Transverse colon (tissue), 4 donors: ENCODE results near the gene AP2A1. TPM values are rescaled to one million over a fixed set of nuclear protein-coding genes. Genes with fewer than 3 reads are reported as not detected.
"Not testable (repeated sequence)": the region's sequence is repeated elsewhere in the genome, so short reads cannot be mapped to it uniquely, and the experiment has no call there.

Source experiments
- DNase-seq: peaks from one replicate; pipeline ENCODE4 v3.0.0-alpha.2; 2019
- H3K27ac ChIP-seq, 4 donors: fragments of 200-600 bp; sonication (generic); 2 replicates each; pipeline ENCODE4 v1.5.1; 2016 to 2018; ENCODE audit warnings: inconsistent platforms in 4 of 4
- H3K27me3 ChIP-seq: fragments of 200-600 bp; sonication (generic); 2 replicates; pipeline ENCODE4 v1.5.1; 2017; ENCODE audit warnings: inconsistent platforms
- H3K36me3 ChIP-seq, 4 donors: fragments of 200-600 bp; sonication (generic); 2 replicates each; pipeline ENCODE4 v1.5.1; 2017 to 2019; ENCODE audit warnings: inconsistent platforms in 4 of 4
- H3K4me1 ChIP-seq, 4 donors: fragments of 200-600 bp; sonication (generic); 2 replicates each; pipeline ENCODE4 v1.5.1; 2017 to 2020; ENCODE audit warnings: inconsistent platforms in 4 of 4
- H3K4me3 ChIP-seq, 4 donors: fragments of 200-600 bp; sonication (generic); 1 replicate in 1 of 4; 2 replicates in 3 of 4; pipeline versions ENCODE4 v1.5.1 to v1.6.1; 2017 to 2019; ENCODE audit warnings: inconsistent platforms in 4 of 4
- H3K9me3 ChIP-seq, 2 donors: fragments of 200-600 bp; sonication (generic); 2 replicates each; pipeline ENCODE4 v1.5.1; 2017 to 2019; ENCODE audit warnings: inconsistent platforms in 2 of 2
- CTCF ChIP-seq, 5 experiments: fragments of 200-600 bp in 3 of 5; fragments of 450-650 bp in 2 of 5; sonication (generic) in 3 of 5; IDR thresholded peaks; 1 replicate in 2 of 5; 2 replicates in 3 of 5; pipeline ENCODE4 v1.5.1; 2016 to 2017; ENCODE audit warnings: antibody characterized with exemption in 5 of 5, inconsistent platforms in 3 of 5, mild to moderate bottlenecking in 2 of 5, moderate library complexity in 1 of 5
- EP300 ChIP-seq: sonication (generic); formaldehyde crosslinking; IDR thresholded peaks from one replicate; pipeline ENCODE4 v1.6.1; 2017; ENCODE audit warnings: antibody characterized with exemption, low read depth
- POLR2A ChIP-seq: fragments of 450-650 bp; IDR thresholded peaks from one replicate; pipeline ENCODE4 v1.6.1; 2016; ENCODE audit warnings: antibody characterized with exemption, mild to moderate bottlenecking, moderate library complexity
- POLR2AphosphoS5 ChIP-seq, 3 donors: sonication (generic); formaldehyde crosslinking; IDR thresholded peaks; one replicate each; pipeline ENCODE4 v1.6.1; 2016; ENCODE audit warnings: antibody characterized with exemption in 3 of 3
- WGBS, 2 donors: methylation state at CpG; one replicate each; pipeline ENCODE4 v1.1.5; 2018; ENCODE audit warnings: low coverage in 1 of 2; 5-methylcytosine and 5-hydroxymethylcytosine counted together
- in situ Hi-C, 4 donors: fragments of 200-750 bp; cut with MboI; loops; one replicate each; pipeline versions ENCODE4 v1.15.0 to v1.15.1; 2017; ENCODE audit warnings: low sequenced_read_pairs in 3 of 4, low pct_ligation_motif_present in 1 of 4, low pct_unique_long_range_greater_than_20kb in 1 of 4
- intact Hi-C: fragments of 100-400 bp; cut with DNase I; formaldehyde crosslinking; loops from one replicate; pipeline ENCODE4 v1.15.1; 2023; ENCODE audit warnings: low total_unique reads
- total RNA-seq, 4 donors: library from RNA; depleted of rRNA; stranded (reverse); fragments of >200 nt; gene quantifications; one replicate each; pipeline ENCODE4 v1.1.0, GENCODE V29; 2016

AP2A1 gene
- 100 to 1,000 TPM in 2 of 4 donors, 10 to 100 TPM in 2; 71.1 to 125 (median 93.0) TPM for total RNA-seq

- Histone ChIP-seq H3K27me3 (no peaks in the 10 kb centered on the region), H3K27ac (peak within 1 kb of the TSS; percentile 87 to 96 (median 94)), H3K4me1 (peaks cover 13 to 31% (median 24%) of the 10 kb centered on the region in 4 donors), H3K9me3 (no peaks in the 10 kb centered on the region), H3K36me3 (no peaks in the 10 kb centered on the region), H3K4me3 (peak within 1 kb of the TSS; percentile 82 to 98 (median 90))
- no peak for DNase-seq
- TF ChIP-seq POLR2AphosphoS5 (IDR thresholded peaks at IDR 0.05) = peak; percentile 11 to 78 (median 75)
- peak; percentile 46 for TF ChIP-seq POLR2A
- no peak for TF ChIP-seq EP300
- no peak for TF ChIP-seq CTCF (IDR thresholded peaks at IDR 0.05)
- intact Hi-C loops = loop anchor here (5.0 kb wide), 1 partner anchor 40 kb away; no protein-coding TSS in a partner anchor
- in situ Hi-C loops = no loop called here
- 1% methylated on average over 23 of the region's 38 CpGs; no CpG with 5 or more reads in 1 of the 2 donors for WGBS, 2 donors
Observed at GRCh38 chr19:49766930-49767299, at the start of gene AP2A1. TSS of gene AP2A1 (plus strand) at chr19:49767001. CDS start at chr19:49767134, 133 bp downstream.

- no peak overlapping the region for H3K27ac ChIP-seq
- intact Hi-C loops = no loop called here
- no peaks in the 10 kb centered on the region for H3K27me3 ChIP-seq
- in situ Hi-C loops = no loop called here
- no peak overlapping the region for H3K4me3 ChIP-seq
- TF ChIP-seq EP300 = no peak
- no peak for TF ChIP-seq POLR2A
- no peak for TF ChIP-seq CTCF (IDR thresholded peaks at IDR 0.05)
- TF ChIP-seq POLR2AphosphoS5 (IDR thresholded peaks at IDR 0.05) = no peak
- WGBS, 2 donors = 80 to 83% methylated on average over 1 to 8 of the region's 8 CpGs
- H3K9me3 ChIP-seq = no peaks in the 10 kb centered on the region
- H3K36me3 ChIP-seq = no peaks in the 10 kb centered on the region
- no peaks in the 10 kb centered on the region for H3K4me1 ChIP-seq
- DNase-seq = no peak
Observed at GRCh38 chr19:49718511-49718910, 48.3 kb upstream of the AP2A1 start.

DNA sequence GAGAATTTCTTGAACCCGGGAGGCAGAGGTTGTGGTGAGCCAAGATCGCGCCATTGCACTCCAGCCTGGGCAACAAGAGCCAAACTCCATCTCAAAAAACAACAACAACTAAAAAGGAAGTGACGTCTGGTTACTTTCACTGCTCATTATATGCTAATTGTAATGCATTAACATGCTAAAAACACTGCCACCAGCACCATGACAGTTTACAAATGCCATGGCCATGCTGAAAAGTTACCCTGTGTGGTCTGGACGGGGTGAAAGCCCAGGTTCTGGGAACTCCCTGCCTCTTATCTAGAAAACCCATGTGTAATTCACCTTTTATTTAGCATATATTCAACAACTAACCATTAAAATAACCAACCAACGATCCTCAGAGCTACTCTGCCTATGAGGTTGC is 47.8 kb upstream of the AP2A1 start:
- WGBS, 2 donors = 55 to 69% methylated on average over 2 to 6 of the region's 6 CpGs
- intact Hi-C loops = no loop called here

GRCh38 chr19:49719420-49719819 is 47.4 kb upstream of the AP2A1 start:
- WGBS, 2 donors = 77% methylated on average over 22 of the region's 22 CpGs; no CpG with 5 or more reads in 1 of the 2 donors
- H3K4me3 ChIP-seq, H3K36me3 ChIP-seq, intact Hi-C loops, H3K4me1 ChIP-seq, H3K9me3 ChIP-seq, in situ Hi-C loops, DNase-seq, H3K27ac ChIP-seq, H3K27me3 ChIP-seq: not testable (repeated sequence)

More for the DNA sequence above, 47.8 kb upstream of the AP2A1 start:
- no peak for DNase-seq
- no peaks in the 10 kb centered on the region for H3K4me1 ChIP-seq
- H3K4me3 ChIP-seq = no peak overlapping the region
- no peak for TF ChIP-seq EP300
- no peak for TF ChIP-seq CTCF (IDR thresholded peaks at IDR 0.05)
- TF ChIP-seq POLR2A = no peak
- no peak for TF ChIP-seq POLR2AphosphoS5 (IDR thresholded peaks at IDR 0.05)
- no peak overlapping the region for H3K27ac ChIP-seq
- no peaks in the 10 kb centered on the region for H3K27me3 ChIP-seq
- H3K36me3 ChIP-seq = no peaks in the 10 kb centered on the region
- in situ Hi-C loops = no loop called here
- H3K9me3 ChIP-seq = no peaks in the 10 kb centered on the region
